GM19193 (cell line): ENCODE data around the gene HYAL3.

Experiments used
- POLR2A ChIP-seq: IDR thresholded peaks from 4 replicates; pipeline ENCODE4 v1.6.1; 2011; ENCODE audit not compliant: insufficient read depth, insufficient read length; ENCODE audit errors: extremely low read depth

The HYAL3 gene

GRCh38 chr3:50292159-50293078 lies 6.8 kb downstream of the HYAL3 start, which contains the start of gene IFRD2:
IFRD2 (minus strand) TSS chr3:50292429; CDS start chr3:50292274, 155 bp downstream.
- peak; percentile 75 for TF ChIP-seq POLR2A

DNA sequence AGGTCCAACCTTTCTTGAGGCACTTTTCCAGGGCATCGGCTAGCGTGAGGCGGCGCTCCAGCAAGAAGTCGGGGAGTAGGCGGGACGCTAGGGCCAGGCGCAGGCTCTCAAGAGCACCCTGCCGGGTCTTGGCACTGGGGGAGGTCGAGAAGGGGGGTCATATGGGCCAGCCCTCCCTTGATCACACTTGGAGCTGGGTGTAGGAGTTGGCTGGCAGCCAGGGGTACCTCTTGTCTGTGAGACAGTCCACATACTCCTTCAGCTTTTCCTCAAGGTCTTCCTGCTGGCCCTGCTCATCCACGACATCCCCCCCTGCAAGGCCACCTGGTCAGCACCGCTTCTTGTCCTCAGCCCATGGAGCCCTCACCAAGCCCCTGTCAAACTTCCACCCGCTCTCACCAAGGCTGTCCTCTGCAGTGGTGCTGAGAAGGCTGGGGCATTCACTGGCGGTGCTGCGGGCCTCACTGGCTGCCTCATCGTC lies 9.0 kb downstream of the HYAL3 start:
- TF ChIP-seq POLR2A: no peak

GRCh38 chr3:50289130-50289529 lies 10.1 kb downstream of the HYAL3 start:
- no peak for TF ChIP-seq POLR2A

GRCh38 chr3:50288387-50289007 lies 10.7 kb downstream of the HYAL3 start:
- TF ChIP-seq POLR2A: no peak

DNA sequence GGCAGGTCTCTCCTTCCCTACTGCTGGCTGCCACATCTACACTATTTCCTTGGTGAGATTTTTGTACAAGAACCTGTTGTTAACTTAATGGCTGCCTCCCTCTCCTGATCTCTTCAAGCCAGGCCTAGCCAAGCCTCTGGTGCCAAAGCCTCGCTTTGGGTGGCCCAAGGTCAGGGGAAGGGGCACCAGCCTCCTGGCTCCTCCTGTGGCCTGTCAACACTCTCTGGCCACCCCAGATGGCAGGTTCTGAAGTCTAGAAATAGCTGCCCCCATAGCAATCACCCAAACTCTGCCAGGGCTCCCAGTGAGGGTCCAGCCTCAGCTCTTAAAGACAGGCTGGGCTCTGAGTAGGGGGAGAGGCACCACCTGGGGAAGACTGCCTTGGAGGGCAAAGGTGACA lies 11.9 kb downstream of the HYAL3 start:
- TF ChIP-seq POLR2A: no peak

- TF ChIP-seq POLR2A: no peak
These were observed 12.6 kb downstream of the HYAL3 start for GRCh38 chr3:50286322-50287227.

- TF ChIP-seq POLR2A: no peak
These were observed 19.8 kb downstream of the HYAL3 start for GRCh38 chr3:50279255-50280016.

DNA sequence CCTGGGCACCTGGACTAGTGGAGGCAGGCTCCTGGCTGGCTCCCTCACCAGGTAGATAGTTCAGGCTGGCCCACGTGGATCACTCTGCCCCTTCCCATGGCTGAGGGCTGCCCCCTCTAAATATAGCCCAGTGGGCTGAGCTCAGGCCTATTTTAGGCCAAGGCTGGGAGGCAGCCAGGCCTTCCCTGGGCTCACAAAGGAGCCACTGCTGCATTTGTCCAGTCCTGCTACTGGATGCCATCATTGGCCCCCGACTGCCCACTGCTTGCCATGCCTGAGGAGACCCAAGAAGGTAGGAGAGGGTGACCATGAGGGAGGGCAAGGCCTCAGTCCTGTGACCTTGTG lies 20.4 kb downstream of the HYAL3 start, which contains the start of gene LSMEM2:
TSS of gene LSMEM2 (plus strand) at position 208 of the 345 bp plus-strand sequence. CDS start at position 235, 27 bp downstream.
- TF ChIP-seq POLR2A: no peak

- no peak for TF ChIP-seq POLR2A
These were observed 20.9 kb downstream of the HYAL3 start for GRCh38 chr3:50278123-50278879.

GRCh38 chr3:50276762-50277101 lies 22.5 kb downstream of the HYAL3 start:
- TF ChIP-seq POLR2A: no peak

DNA sequence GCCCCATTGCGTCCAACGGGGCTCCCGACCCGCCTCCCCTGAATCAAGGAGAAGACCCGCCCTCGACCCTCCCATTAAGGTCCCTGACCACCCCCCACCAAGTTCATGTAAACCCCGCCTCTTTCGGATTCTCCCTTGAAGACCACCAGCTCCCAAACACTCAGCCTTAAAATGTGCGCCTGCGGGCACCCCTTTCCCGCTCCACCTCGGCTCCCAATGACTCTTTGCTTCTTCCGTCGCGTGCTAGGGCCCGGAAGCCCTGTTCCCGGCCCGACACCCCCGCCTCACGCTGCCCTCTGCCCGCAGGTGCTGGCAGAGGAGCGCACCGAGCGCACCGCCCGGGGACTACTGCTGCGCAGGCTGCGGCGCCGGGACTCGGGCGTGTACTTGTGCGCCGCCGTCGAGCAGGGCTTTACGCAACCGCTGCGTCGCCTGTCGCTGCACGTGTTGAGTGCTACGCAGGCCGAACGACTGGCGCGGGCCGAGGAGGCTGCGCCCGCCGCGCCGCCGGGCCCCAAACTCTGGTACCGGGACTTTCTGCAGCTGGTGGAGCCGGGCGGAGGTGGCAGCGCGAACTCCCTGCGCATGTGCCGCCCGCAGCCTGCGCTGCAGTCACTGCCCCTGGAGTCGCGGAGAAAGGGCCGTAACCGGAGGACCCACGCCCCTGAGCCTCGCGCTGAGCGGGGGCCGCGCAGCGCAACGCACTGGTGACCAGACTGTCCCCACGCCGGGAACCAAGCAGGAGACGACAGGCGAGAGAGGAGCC lies 23.0 kb downstream of the HYAL3 start:
- TF ChIP-seq POLR2A: no peak

GRCh38 chr3:50275141-50275995 lies 23.8 kb downstream of the HYAL3 start:
- TF ChIP-seq POLR2A: no peak
